GM12892 (cell line): ENCODE data around the gene ZSCAN10.

ENCODE experiments used
- POLR2A ChIP-seq: IDR thresholded peaks from 2 replicates; pipeline ENCODE4 v1.6.1; 2011; ENCODE audit warnings: low read depth, low read length, control low read depth
- POLR2AphosphoS5 ChIP-seq: IDR thresholded peaks from 2 replicates; pipeline ENCODE4 v1.6.1; 2011; ENCODE audit warnings: low read depth, low read length, control low read depth
- TAF1 ChIP-seq: IDR thresholded peaks from 2 replicates; pipeline ENCODE4 v1.6.1; 2011; ENCODE audit warnings: low read depth, mild to moderate bottlenecking, control low read depth, low read length, borderline replicate concordance

- TF ChIP-seq POLR2AphosphoS5 (no peak), POLR2A (no peak), TAF1 (no peak)
These were observed 56.7 kb downstream of the ZSCAN10 start for GRCh38 chr16:3042376-3042775.
